K562 (cell line): ENCODE results near the gene PRDM11. TPM values are rescaled to one million over a fixed set of nuclear protein-coding genes. Genes with fewer than 3 reads are reported as not detected.

Experiments
- ATAC-seq: fragments of 200-7000 bp; cut with Tn5 transposase; 3 replicates; pipeline ENCODE4 v1.9.1; 2020; ENCODE audit warnings: moderate library complexity
- BruUV-seq: library from RNA; stranded (reverse); fragments of 400-500 nt; replicated peaks from 2 replicates; lab custom pipeline; 2021; lab: Mats Ljungman, UMichigan
- CTCF ChIA-PET: fragments of 300-600 bp; formaldehyde crosslinking; extraction: SDS; loops from one replicate; lab custom pipeline; 2021; ENCODE audit warnings: low intra/inter-chr PET ratio; lab: Yijun Ruan, JAX
- POLR2A ChIA-PET: fragments of 300-600, 350-650 bp; sonication (Branson Sonifier 250); formaldehyde crosslinking; extraction: SDS; loops from one replicate; lab custom pipeline; 2021; ENCODE audit warnings: antibody characterized with exemption, inconsistent platforms; lab: Yijun Ruan, JAX
- DNase-seq, 4 experiments: peaks; one replicate each; pipeline versions ENCODE4 v3.0.0 to v3.0.0-alpha.2; 2011 to 2018; ENCODE audit warnings: low spot score in 3 of 4, mixed read lengths in 3 of 4; ENCODE audit errors: extremely low read depth in 1 of 4
- FAIRE-seq: peaks from 2 replicates; lab custom pipeline; 2011; peaks lifted over from hg19 to GRCh38; lab: Jason Lieb, UNC
- H2AFZ ChIP-seq: 2 replicates; pipeline ENCODE4 v1.6.0; 2011; ENCODE audit warnings: low read depth, low read length, control low read depth, inconsistent platforms
- H3K27ac ChIP-seq: fragments of 200-600 bp; 3 replicates; pipeline ENCODE4 v1.8.0; 2011; ENCODE audit warnings: low read depth, mild to moderate bottlenecking, control low read depth, inconsistent platforms, low read length, moderate library complexity, mixed read lengths; ENCODE audit errors: extremely low read depth
- H3K27me3 ChIP-seq, 2 experiments: fragments of 300-600 bp in 1 of 2; 2 replicates in 1 of 2; 3 replicates in 1 of 2; pipeline versions ENCODE4 v1.6.0 to v1.8.0; 2011; ENCODE audit warnings: inconsistent platforms in 2 of 2, low read length in 2 of 2, mild to moderate bottlenecking in 1 of 2, mixed read lengths in 1 of 2, moderate library complexity in 1 of 2; ENCODE audit not compliant: control insufficient read depth in 2 of 2, insufficient read depth in 2 of 2
- H3K36me3 ChIP-seq: fragments of 300-600 bp; 3 replicates; pipeline ENCODE4 v1.8.0; 2011; ENCODE audit warnings: mild to moderate bottlenecking, low read length, inconsistent platforms; ENCODE audit not compliant: control insufficient read depth, insufficient read depth
- H3K4me1 ChIP-seq, 2 experiments: fragments of 200-600 bp in 1 of 2; replicated peaks in 1 of 2; 2 replicates in 1 of 2; 3 replicates in 1 of 2; pipeline versions ENCODE4 v1.5.1 to v1.8.0; 2011; ENCODE audit warnings: inconsistent platforms in 2 of 2, low read length in 2 of 2, mild to moderate bottlenecking in 1 of 2, mixed read lengths in 1 of 2, moderate library complexity in 1 of 2; ENCODE audit not compliant: control insufficient read depth in 2 of 2, insufficient read depth in 2 of 2
- H3K4me2 ChIP-seq: 2 replicates; pipeline ENCODE4 v1.6.1; 2011; ENCODE audit warnings: low read length, control low read depth, inconsistent platforms, mixed read lengths; ENCODE audit not compliant: insufficient read depth
- H3K4me3 ChIP-seq: fragments of 200-600 bp; sonication (generic), shearing (Covaris generic); 2 replicates; pipeline ENCODE4 v1.5.1; 2016; ENCODE audit warnings: control low read depth, inconsistent platforms
- H3K79me2 ChIP-seq: fragments of 200-600 bp; 3 replicates; pipeline ENCODE4 v1.8.0; 2011; ENCODE audit warnings: low read length, inconsistent platforms; ENCODE audit not compliant: control insufficient read depth, insufficient read depth
- H3K9ac ChIP-seq, 2 experiments: 2 replicates each; pipeline versions ENCODE4 v1.6.0 to v1.6.1; 2011; ENCODE audit warnings: low read depth in 2 of 2, low read length in 2 of 2, control low read depth in 1 of 2, inconsistent platforms in 1 of 2, mild to moderate bottlenecking in 1 of 2, mixed read lengths in 1 of 2; ENCODE audit not compliant: insufficient read depth in 1 of 2
- H3K9me1 ChIP-seq: one replicate; pipeline ENCODE4 v1.6.0; 2011; ENCODE audit warnings: inconsistent platforms, mild to moderate bottlenecking, low read length, moderate library complexity; ENCODE audit not compliant: control insufficient read depth, insufficient read depth
- H3K9me3 ChIP-seq: replicated peaks from 2 replicates; pipeline ENCODE4 v1.5.1; 2011; ENCODE audit warnings: low read depth, low read length, inconsistent platforms; ENCODE audit not compliant: control insufficient read depth, insufficient read depth
- H4K20me1 ChIP-seq: replicated peaks from 2 replicates; pipeline ENCODE4 v1.6.1; 2011; ENCODE audit warnings: low read length, inconsistent platforms, mixed read lengths; ENCODE audit not compliant: control insufficient read depth, insufficient read depth
- CCNT2 ChIP-seq: IDR thresholded peaks from 2 replicates; pipeline ENCODE4 v1.6.1; 2011; ENCODE audit warnings: borderline replicate concordance, low read depth, mild to moderate bottlenecking, moderate library complexity, mixed read lengths, low read length; ENCODE audit not compliant: insufficient read length; ENCODE audit errors: extremely low read depth
- CTBP1 ChIP-seq: fragments of 450-650 bp; IDR thresholded peaks from 2 replicates; pipeline ENCODE4 v1.6.1; 2016; ENCODE audit warnings: borderline replicate concordance
- E2F4 ChIP-seq: sonication (generic); formaldehyde crosslinking; IDR thresholded peaks from 2 replicates; pipeline ENCODE4 v1.8.0; 2022; ENCODE audit warnings: mild to moderate bottlenecking, low read depth, missing genetic modification reagents
- HNRNPL ChIP-seq: fragments of 200-400 bp; formaldehyde crosslinking; IDR thresholded peaks from 2 replicates; pipeline ENCODE4 v1.6.1; 2017; ENCODE audit warnings: low read depth, mild to moderate bottlenecking, low read length
- MLLT1 ChIP-seq, 2 experiments: fragments of 450-650 bp; IDR thresholded peaks; 2 replicates each; pipeline ENCODE4 v1.6.1; 2016
- NFIX ChIP-seq: fragments of 250-450 bp; sonication (Bioruptor Pico); IDR thresholded peaks from 2 replicates; pipeline ENCODE4 v1.4.0; 2020; ENCODE audit warnings: low read depth, mild to moderate bottlenecking, moderate library complexity
- SRF ChIP-seq, 2 experiments: fragments of 250-450, 450-650 bp in 1 of 2; sonication (Bioruptor Pico) in 1 of 2; sonication (generic) in 1 of 2; formaldehyde crosslinking; IDR thresholded peaks; 2 replicates each; pipeline versions ENCODE4 v1.5.0 to v1.5.1; 2020 to 2022; ENCODE audit warnings: mild to moderate bottlenecking in 1 of 2, missing genetic modification reagents in 1 of 2
- VEZF1 ChIP-seq: fragments of 200-800 bp; sonication (Bioruptor generic); IDR thresholded peaks from 2 replicates; pipeline ENCODE4 v1.6.1; 2017; ENCODE audit warnings: missing genetic modification characterization, missing compliant biosample characterization
- ZBTB49 ChIP-seq: sonication (generic); formaldehyde crosslinking; IDR thresholded peaks from 2 replicates; pipeline ENCODE4 v1.8.0; 2022; ENCODE audit warnings: missing genetic modification reagents, mild to moderate bottlenecking, borderline replicate concordance
- ZFP91 ChIP-seq: sonication (generic); formaldehyde crosslinking; IDR thresholded peaks from 2 replicates; pipeline ENCODE4 v1.8.0; 2022; ENCODE audit warnings: mild to moderate bottlenecking, missing genetic modification reagents
- ZNF217 ChIP-seq: sonication (generic); formaldehyde crosslinking; IDR thresholded peaks from 2 replicates; pipeline ENCODE4 v1.8.0; 2022; ENCODE audit warnings: mild to moderate bottlenecking, missing genetic modification reagents
- ZNF785 ChIP-seq: fragments of 250-450 bp; sonication (Bioruptor Pico); IDR thresholded peaks from 2 replicates; pipeline ENCODE4 v1.4.0; 2020; ENCODE audit warnings: mild to moderate bottlenecking
- WGBS: fragments of 100-300 bp; shearing (Covaris generic); methylation state at CpG from one replicate; pipeline ENCODE4 v1.1.6; 2016; ENCODE audit warnings: low coverage, mixed read lengths; ENCODE audit not compliant: insufficient coverage; ENCODE audit errors: missing lambda C conversion rate; 5-methylcytosine and 5-hydroxymethylcytosine counted together
- in situ Hi-C: fragments of 300-500 bp; cut with MboI; formaldehyde crosslinking; loops from 4 replicates; pipeline ENCODE4 v1.15.0; 2018; ENCODE audit warnings: inconsistent platforms, mixed read lengths
- intact Hi-C: fragments of 100-400 bp; cut with micrococcal nuclease; formaldehyde crosslinking; loops from 2 replicates; pipeline ENCODE4 v1.14.2; 2022
- polyA plus RNA-seq, 8 experiments: library from polyadenylated mRNA; depleted of rRNA in 4 of 8; stranded (reverse) in 5 of 8; unstranded in 3 of 8; fragments of >200 nt; fragmentation: Nextera tagmentation in 2 of 8; fragmentation: Illumina TruSeq in 1 of 8; extraction: Ambion mirVana in 2 of 8; extraction: Trizol in 1 of 8; gene quantifications; 2 replicates each; pipeline versions ENCODE4 v1.2.1 to v1.2.3, GENCODE V29; 2011 to 2014; ENCODE audit warnings: inconsistent platforms in 1 of 8, missing spikeins in 1 of 8
- total RNA-seq, 7 experiments: library from RNA; depleted of rRNA in 6 of 7; stranded (reverse); fragments of >200 nt in 6 of 7; fragmentation: Illumina TruSeq in 2 of 7; extraction: Trizol in 2 of 7; gene quantifications; 2 replicates each; pipeline versions ENCODE4 v1.2.1 to v1.2.3, GENCODE V29; 2011 to 2021; ENCODE audit warnings: low replicate concordance in 1 of 7

PRDM11 gene
- total and polyA plus RNA-seq, 9 of the 15 experiments (the other 6 are each of a cell fraction or from before 2014, with no cell fraction given): 0.01 to 1.1 (median 0.29) TPM

- no TSS peak for BruUV-seq
- peak; percentile 96 for ATAC-seq
- Histone ChIP-seq H2AFZ (no peak overlapping the region), H3K27ac (no peak overlapping the region), H3K9me1 (peaks cover 3% of the 10 kb centered on the region), H3K4me3 (no peak overlapping the region), H3K36me3 (no peaks in the 10 kb centered on the region), H3K9ac (no peak overlapping the region), H3K27me3 (peaks cover 8 to 50% of the 10 kb centered on the region in 2 experiments; a peak in 3 of 5 replicates), H3K4me1 (peaks cover 0 to 6% of the 10 kb centered on the region in 2 experiments; a peak in 1 of 5 replicates), H3K9me3 (no peaks in the 10 kb centered on the region), H4K20me1 (peaks cover 22% of the 10 kb centered on the region), H3K4me2 (no peak overlapping the region), H3K79me2 (no peaks in the 10 kb centered on the region)
- ChIA-PET CTCF (no interaction called here), POLR2A (no interaction called here)
- intact Hi-C loops: loop anchor here (10.0 kb wide), 1 partner anchor 122 kb away; no protein-coding TSS in a partner anchor
- in situ Hi-C loops: no loop called here
- peak; percentile 39 to 69 (median 66) for DNase-seq
- 7% methylated on average over 21 of the region's 31 CpGs for WGBS
- peak; percentile 66 for FAIRE-seq
- TF ChIP-seq ZBTB49 (CRISPR knock-in tag) (no peak), E2F4 (no peak), VEZF1 (CRISPR knock-in tag) (no peak), HNRNPL (no peak), ZNF785 (CRISPR knock-in tag) (no peak), MLLT1 (IDR thresholded peaks at IDR 0.05) (no peak), CTBP1 (peak; percentile 20; the same call in 1 of the 2 replicates), SRF (CRISPR knock-in tag; IDR thresholded peaks at IDR 0.05) (no peak), ZNF217 (CRISPR knock-in tag) (no peak), ZFP91 (CRISPR knock-in tag) (no peak), CCNT2 (no peak), NFIX (CRISPR knock-in tag) (no peak)
Observed at GRCh38 chr11:45212566-45213315, 66.3 kb downstream of the PRDM11 start.
